ENCODE measurements around the gene IGF2BP2.
"Not testable (repeated sequence)": the region's sequence is repeated elsewhere in the genome, so short reads cannot be mapped to it uniquely, and the experiment has no call there.

The IGF2BP2 gene

DNA sequence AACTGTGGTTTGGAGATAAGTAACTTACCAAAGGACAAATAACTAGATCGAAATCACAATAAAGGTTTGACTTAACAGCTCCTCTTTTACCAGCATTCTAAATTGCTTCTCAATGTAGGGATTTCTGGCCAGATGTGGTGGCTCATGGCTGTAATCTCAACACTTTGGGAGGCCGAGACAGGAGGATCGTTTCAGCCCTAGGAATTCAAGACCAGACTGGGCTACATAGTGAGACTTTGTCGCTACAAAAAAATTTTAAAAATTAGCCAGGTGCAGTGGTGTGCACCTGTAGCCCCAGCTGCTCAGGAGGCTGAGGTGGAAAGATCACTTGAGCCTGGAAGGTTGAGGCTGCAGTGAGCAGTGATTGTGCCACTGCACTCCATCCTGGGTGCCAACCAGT lies 17.4 kb upstream of the IGF2BP2 start:
- Histone ChIP-seq H3K36me3 (no peaks in the 10 kb centered on the region), H3K4me1 (no peaks in the 10 kb centered on the region), H4K20me1 (no peaks in the 10 kb centered on the region), H3K27me3 (no peaks in the 10 kb centered on the region), H3K4me3 (no peak overlapping the region), H3K9ac (no peak overlapping the region), H3K4me2 (no peak overlapping the region), H3K27ac (no peak overlapping the region), H3K9me3 (no peaks in the 10 kb centered on the region)
- TF ChIP-seq Cebpa-rat (IDR thresholded peaks at IDR 0.05): no peak

DNA sequence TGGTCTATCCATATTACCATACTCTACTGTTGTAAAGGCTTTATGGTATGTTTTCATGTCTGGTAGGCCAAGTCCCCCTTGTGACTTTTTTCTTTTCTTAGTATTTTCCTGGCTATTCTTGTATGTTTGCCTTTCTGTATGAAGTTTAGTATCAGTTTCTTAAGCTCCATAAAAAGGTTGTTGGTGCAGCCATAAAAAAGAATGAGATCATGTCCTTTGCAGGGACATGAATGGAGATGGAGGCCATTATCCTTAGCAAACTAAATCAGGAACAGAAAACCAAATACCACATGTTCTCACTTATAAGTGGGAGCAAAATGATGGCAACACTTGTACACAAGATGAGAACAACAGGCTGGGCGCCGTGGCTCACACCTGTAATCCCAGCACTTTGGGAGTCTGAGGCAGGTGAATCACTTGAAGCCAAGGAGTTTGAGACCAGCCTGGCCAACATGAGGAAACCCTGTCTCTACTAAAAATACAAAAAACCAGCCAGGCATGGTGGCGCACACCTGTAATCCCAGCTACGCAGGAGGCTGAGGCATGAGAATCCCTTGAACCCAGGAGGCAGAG lies 13.7 kb upstream of the IGF2BP2 start:
- not testable (repeated sequence) for H3K4me2 ChIP-seq, H3K36me3 ChIP-seq, H3K9me3 ChIP-seq, H3K27ac ChIP-seq, H4K20me1 ChIP-seq, H3K4me3 ChIP-seq, H3K27me3 ChIP-seq, H3K4me1 ChIP-seq, H3K9ac ChIP-seq

DNA sequence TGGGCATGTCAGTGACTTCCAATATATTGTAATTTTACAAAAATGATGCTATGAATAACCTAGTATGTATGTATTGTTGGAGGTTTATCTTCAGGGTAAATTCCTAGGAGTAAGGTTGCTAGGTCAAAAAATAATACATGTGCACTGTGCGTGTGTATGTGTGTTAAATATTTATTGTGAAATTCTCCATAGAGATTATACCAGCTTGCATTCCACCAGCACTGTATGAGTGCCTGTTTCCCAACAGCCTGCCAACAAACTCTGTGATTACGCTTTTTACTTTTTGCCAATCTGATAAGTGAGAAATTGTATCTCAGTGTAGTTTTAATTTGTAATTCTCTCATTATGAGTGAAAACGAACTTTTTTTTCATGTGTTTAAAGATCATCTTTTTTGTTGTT lies 12.6 kb upstream of the IGF2BP2 start:
- Histone ChIP-seq H3K4me1 (no peaks in the 10 kb centered on the region), H3K4me2 (no peak overlapping the region), H3K9me3 (no peaks in the 10 kb centered on the region), H3K4me3 (no peak overlapping the region), H3K36me3 (no peaks in the 10 kb centered on the region), H4K20me1 (no peaks in the 10 kb centered on the region), H3K9ac (no peak overlapping the region), H3K27ac (no peak overlapping the region), H3K27me3 (no peaks in the 10 kb centered on the region)
- TF ChIP-seq Cebpa-rat (IDR thresholded peaks at IDR 0.05): no peak

- peaks cover 11% of the 10 kb centered on the region for H3K9me3 ChIP-seq
- H3K36me3 ChIP-seq: no peaks in the 10 kb centered on the region
- H3K27me3 ChIP-seq: peaks cover 25% of the 10 kb centered on the region
- no peak overlapping the region for H3K4me2 ChIP-seq
- H3K4me1 ChIP-seq: no peaks in the 10 kb centered on the region
- no peak overlapping the region for H3K27ac ChIP-seq
- H3K9ac ChIP-seq: no peak overlapping the region
- TF ChIP-seq Cebpa-rat (IDR thresholded peaks at IDR 0.05): no peak
- H4K20me1 ChIP-seq: no peaks in the 10 kb centered on the region
- no peak overlapping the region for H3K4me3 ChIP-seq
Measured at GRCh38 chr3:185831990-185832389, 7.1 kb upstream of the IGF2BP2 start.

- no peak for TF ChIP-seq Cebpa-rat (IDR thresholded peaks at IDR 0.05)
- H3K9ac ChIP-seq: no peak overlapping the region
- no peak overlapping the region for H3K4me2 ChIP-seq
- H3K36me3 ChIP-seq: no peaks in the 10 kb centered on the region
- no peaks in the 10 kb centered on the region for H3K4me1 ChIP-seq
- peaks cover 15% of the 10 kb centered on the region for H3K9me3 ChIP-seq
- peaks cover 6% of the 10 kb centered on the region for H4K20me1 ChIP-seq
- H3K4me3 ChIP-seq: no peak overlapping the region
- no peak overlapping the region for H3K27ac ChIP-seq
- peaks cover 33% of the 10 kb centered on the region for H3K27me3 ChIP-seq
Measured at GRCh38 chr3:185831195-185831594, 6.4 kb upstream of the IGF2BP2 start.

GRCh38 chr3:185830018-185830797 lies 5.4 kb upstream of the IGF2BP2 start:
- no peak overlapping the region for H3K4me2 ChIP-seq
- H3K4me3 ChIP-seq: no peak overlapping the region
- H3K36me3 ChIP-seq: no peaks in the 10 kb centered on the region
- H3K27me3 ChIP-seq: peaks cover 43% of the 10 kb centered on the region
- no peak for TF ChIP-seq Cebpa-rat (IDR thresholded peaks at IDR 0.05)
- H4K20me1 ChIP-seq: peaks cover 16% of the 10 kb centered on the region
- H3K9me3 ChIP-seq: peaks cover 15% of the 10 kb centered on the region
- no peak overlapping the region for H3K9ac ChIP-seq
- 0 out of 2 replicates have a peak, but pooled peaks cover 5% of the 10 kb centered on the region for H3K4me1 ChIP-seq
- H3K27ac ChIP-seq: no peak overlapping the region

GRCh38 chr3:185828755-185829154 lies 3.9 kb upstream of the IGF2BP2 start:
- H3K4me1 ChIP-seq: peaks cover 14% of the 10 kb centered on the region
- peaks cover 58% of the 10 kb centered on the region for H3K27me3 ChIP-seq
- H3K4me3 ChIP-seq: no peak overlapping the region
- H3K4me2 ChIP-seq: no peak overlapping the region
- H3K36me3 ChIP-seq: no peaks in the 10 kb centered on the region
- H4K20me1 ChIP-seq: peaks cover 26% of the 10 kb centered on the region
- no peak overlapping the region for H3K9ac ChIP-seq
- TF ChIP-seq Cebpa-rat (IDR thresholded peaks at IDR 0.05): no peak
- no peak overlapping the region for H3K27ac ChIP-seq
- peaks cover 15% of the 10 kb centered on the region for H3K9me3 ChIP-seq

DNA sequence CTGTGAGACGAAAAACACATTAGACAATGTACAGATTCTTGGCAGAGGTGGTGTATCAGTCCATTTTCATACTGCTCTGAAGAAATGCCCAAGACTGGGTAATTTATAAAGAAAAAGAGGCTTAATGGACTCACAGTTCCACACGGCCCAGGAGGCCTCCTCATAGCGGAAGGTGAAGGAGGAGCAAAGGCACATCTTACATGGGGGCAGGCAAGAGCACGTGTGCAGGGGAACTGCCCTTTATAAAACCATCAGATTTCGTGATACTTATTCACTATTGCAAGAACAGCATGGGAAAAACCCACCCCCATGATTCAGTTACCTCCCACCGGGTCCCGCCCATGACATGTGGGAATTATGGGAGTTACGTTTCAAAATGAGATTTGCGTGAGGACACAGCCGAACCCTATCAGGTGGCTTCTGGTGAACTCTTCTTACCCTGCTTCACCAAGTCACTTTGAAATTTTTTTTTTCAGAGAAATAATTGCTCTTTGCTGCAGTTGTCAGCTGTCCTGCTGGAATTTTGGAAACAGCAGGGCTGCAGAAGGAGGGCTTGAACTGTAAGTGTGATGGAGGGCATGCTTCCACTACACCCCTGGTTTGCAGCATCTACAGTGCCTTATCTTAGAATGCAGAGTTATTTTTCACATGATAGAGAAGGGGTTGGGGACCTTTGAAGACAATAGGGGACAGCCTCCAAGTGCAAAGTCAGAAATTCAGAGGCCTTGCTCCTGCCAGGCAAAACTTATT lies 2.9 kb upstream of the IGF2BP2 start:
- H3K9ac ChIP-seq: no peak overlapping the region
- H3K27ac ChIP-seq: no peak overlapping the region
- peaks cover 22% of the 10 kb centered on the region for H3K4me1 ChIP-seq
- no peak for TF ChIP-seq Cebpa-rat (IDR thresholded peaks at IDR 0.05)
- peaks cover 15% of the 10 kb centered on the region for H3K9me3 ChIP-seq
- peaks cover 36% of the 10 kb centered on the region for H4K20me1 ChIP-seq
- no peak overlapping the region for H3K4me2 ChIP-seq
- H3K36me3 ChIP-seq: no peaks in the 10 kb centered on the region
- H3K27me3 ChIP-seq: peaks cover 67% of the 10 kb centered on the region
- no peak overlapping the region for H3K4me3 ChIP-seq

GRCh38 chr3:185825639-185826481 lies 1.0 kb upstream of the IGF2BP2 start:
- Histone ChIP-seq H3K4me1 (peaks cover 22% of the 10 kb centered on the region), H3K9me3 (peaks cover 15% of the 10 kb centered on the region), H3K9ac (0 out of 2 replicates have a peak overlapping the region, but pooled peaks have one; percentile 10), H3K4me3 (peak overlapping the region; percentile 72), H3K36me3 (no peaks in the 10 kb centered on the region), H3K4me2 (peak overlapping the region; percentile 97), H3K27ac (no peak overlapping the region), H3K27me3 (peaks cover 86% of the 10 kb centered on the region), H4K20me1 (peaks cover 54% of the 10 kb centered on the region)
- no peak for TF ChIP-seq Cebpa-rat (IDR thresholded peaks at IDR 0.05)

Measured in BLaER1 (cell line).